ENCODE data around the gene FAM53A.

DNA sequence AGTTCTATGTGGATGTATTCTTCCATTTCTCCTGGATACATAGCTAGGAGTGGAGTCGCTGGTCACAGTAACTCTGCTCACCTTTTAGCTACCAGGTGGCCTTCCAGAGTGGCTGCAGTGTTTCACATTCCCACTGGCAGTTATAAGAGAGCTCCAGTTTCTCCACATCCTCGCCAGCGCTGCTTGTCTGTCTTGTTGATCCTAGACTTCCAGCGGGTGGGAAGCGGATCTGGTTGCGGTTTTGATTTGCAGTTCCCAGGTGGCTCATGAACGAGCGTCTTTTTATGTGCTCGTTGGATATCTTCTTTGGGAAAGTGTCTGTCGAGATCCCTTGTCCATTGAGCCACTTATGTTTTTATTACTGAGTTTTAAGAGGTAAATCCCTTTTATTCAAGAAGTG, 48.8 kb upstream of the FAM53A start:
- TF ChIP-seq POLR2A (IDR thresholded peaks at IDR 0.05): no peak
- TF ChIP-seq, protein P1, sequence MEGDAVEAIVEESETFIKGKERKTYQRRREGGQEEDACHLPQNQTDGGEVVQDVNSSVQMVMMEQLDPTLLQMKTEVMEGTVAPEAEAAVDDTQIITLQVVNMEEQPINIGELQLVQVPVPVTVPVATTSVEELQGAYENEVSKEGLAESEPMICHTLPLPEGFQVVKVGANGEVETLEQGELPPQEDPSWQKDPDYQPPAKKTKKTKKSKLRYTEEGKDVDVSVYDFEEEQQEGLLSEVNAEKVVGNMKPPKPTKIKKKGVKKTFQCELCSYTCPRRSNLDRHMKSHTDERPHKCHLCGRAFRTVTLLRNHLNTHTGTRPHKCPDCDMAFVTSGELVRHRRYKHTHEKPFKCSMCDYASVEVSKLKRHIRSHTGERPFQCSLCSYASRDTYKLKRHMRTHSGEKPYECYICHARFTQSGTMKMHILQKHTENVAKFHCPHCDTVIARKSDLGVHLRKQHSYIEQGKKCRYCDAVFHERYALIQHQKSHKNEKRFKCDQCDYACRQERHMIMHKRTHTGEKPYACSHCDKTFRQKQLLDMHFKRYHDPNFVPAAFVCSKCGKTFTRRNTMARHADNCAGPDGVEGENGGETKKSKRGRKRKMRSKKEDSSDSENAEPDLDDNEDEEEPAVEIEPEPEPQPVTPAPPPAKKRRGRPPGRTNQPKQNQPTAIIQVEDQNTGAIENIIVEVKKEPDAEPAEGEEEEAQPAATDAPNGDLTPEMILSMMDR (IDR thresholded peaks at IDR 0.05): no peak
